GM04504 (cell line): ENCODE results near the gene SLC44A2.

Experiments used
- DNase-seq: peaks from one replicate; pipeline ENCODE4 v3.0.0-alpha.2; 2012; ENCODE audit warnings: low read depth

The SLC44A2 gene

GRCh38 chr19:10625003-10625761 lies at the start of gene SLC44A2:
Gene SLC44A2 (plus strand): TSS chr19:10625553. CDS start chr19:10625634, 81 bp downstream.
- peak; percentile 35 for DNase-seq

DNA sequence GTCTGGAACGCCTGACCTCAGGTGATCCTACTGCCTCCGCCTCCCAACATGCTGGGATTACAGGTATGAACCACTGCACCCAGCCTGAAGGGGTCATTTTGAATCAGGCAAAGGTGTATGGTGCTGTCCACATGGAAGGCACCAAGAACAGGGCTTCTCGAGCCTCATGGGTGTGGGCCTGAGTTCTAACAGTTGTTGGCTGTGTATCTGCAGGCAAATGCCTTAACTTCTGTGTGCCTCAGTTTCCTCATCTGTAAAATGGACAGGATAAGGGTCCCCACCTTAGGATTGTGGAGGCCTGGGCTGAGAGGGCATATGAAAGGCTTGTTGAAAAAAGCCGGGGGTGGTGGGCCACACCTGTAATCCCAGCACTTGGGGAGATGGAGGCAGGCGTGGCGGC lies 47.4 kb upstream of the SLC44A2 start:
- DNase-seq = no peak

GRCh38 chr19:10580979-10581631 lies 44.2 kb upstream of the SLC44A2 start:
- DNase-seq = peak; percentile 72

- DNase-seq = no peak
Observed at GRCh38 chr19:10582091-10582490, 43.3 kb upstream of the SLC44A2 start.

GRCh38 chr19:10583036-10583776 lies 42.1 kb upstream of the SLC44A2 start:
- DNase-seq = no peak

- DNase-seq = no peak
Observed at GRCh38 chr19:10586396-10586795, 39.0 kb upstream of the SLC44A2 start.

- no peak for DNase-seq
Observed at GRCh38 chr19:10587022-10587838, 38.1 kb upstream of the SLC44A2 start, which contains the start of gene AP1M2. Gene AP1M2 (minus strand): TSS chr19:10587312. CDS start chr19:10587231, 81 bp downstream.

- DNase-seq = no peak
Observed at GRCh38 chr19:10587839-10588150, 37.6 kb upstream of the SLC44A2 start.

GRCh38 chr19:10593148-10593547 lies 32.2 kb upstream of the SLC44A2 start:
- DNase-seq = no peak

- DNase-seq = no peak
Observed at GRCh38 chr19:10593820-10594637, 31.3 kb upstream of the SLC44A2 start.

GRCh38 chr19:10600149-10600548 lies 25.2 kb upstream of the SLC44A2 start:
- no peak for DNase-seq

- DNase-seq = no peak
Observed at GRCh38 chr19:10601999-10602329, 23.4 kb upstream of the SLC44A2 start.

DNA sequence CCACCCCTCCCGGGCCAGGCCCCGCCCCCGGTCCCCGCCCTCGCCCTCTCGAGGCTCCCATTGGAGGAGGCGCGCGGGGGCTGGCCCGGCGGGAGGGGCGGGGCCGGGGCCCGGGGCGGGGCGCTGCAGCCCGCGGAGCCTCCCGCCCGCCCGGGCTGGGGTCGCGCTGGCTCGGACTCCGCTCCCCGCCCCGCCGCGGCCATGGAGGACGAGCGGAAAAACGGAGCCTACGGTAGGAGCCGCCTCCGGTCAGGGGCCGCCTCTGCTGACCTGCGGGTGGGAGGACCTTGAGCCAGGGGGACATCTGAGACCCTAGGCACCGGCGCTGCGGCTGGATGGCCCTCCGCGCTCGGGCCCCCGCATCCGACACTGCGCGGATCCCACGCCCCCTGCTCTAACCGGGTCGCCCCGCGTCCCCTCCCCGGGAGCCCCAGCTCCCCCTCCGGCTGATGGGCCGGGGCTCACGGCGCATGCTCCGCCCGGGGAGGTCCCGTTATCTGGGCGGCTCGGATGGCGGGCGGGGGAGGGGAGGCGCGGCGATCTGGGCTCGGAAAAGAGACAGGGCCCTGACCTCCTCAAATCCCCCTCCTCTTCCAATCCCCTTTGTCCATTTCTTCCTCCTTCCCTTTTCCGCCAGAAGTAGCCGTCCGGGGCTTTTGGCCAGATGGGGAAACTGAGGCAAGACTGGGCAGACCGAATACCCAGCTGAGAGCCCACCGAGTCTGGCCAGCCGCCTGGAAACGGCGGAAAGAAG lies 22.8 kb upstream of the SLC44A2 start:
- peak; percentile 39 for DNase-seq

DNA sequence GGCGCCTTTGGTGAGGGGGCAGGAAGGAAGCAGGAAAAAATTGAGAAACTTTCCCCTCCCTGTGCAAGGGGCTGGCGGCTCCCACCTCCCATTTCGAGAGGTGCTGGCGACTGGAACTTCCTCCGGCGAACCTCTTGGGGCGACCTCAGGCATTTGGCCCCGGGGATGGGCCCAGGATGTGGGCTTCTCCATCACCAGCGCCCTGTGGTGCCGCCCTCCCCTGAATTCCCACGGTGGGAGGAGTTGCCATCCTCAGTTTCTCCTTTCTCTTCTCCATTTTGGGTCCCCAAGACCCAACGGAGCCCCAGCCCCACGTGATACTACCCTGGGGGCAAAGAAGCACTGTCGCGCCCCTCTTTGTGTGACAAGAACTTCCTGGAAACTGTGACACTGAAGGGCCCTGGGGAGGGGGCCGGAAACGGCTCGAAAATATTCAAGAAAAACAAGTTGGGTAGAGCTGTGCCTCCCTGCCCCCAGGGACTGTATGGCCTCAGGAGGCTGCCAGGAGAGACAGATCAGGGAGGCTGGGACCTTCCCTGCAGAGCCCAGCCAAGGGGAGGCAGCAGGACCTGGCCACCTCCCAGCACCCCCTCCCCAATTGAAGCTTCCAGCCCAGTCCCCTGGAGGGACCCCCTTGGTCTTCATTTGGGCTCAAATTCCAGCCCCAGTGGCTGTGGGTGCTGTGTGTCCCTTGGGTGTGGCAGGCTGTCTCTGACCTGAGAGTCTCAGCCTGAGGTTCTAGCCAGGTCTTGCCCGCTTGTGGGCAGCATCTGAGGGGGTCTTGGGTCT lies 22.1 kb upstream of the SLC44A2 start:
- DNase-seq = no peak

GRCh38 chr19:10603873-10604459 lies 21.4 kb upstream of the SLC44A2 start:
- no peak for DNase-seq

DNA sequence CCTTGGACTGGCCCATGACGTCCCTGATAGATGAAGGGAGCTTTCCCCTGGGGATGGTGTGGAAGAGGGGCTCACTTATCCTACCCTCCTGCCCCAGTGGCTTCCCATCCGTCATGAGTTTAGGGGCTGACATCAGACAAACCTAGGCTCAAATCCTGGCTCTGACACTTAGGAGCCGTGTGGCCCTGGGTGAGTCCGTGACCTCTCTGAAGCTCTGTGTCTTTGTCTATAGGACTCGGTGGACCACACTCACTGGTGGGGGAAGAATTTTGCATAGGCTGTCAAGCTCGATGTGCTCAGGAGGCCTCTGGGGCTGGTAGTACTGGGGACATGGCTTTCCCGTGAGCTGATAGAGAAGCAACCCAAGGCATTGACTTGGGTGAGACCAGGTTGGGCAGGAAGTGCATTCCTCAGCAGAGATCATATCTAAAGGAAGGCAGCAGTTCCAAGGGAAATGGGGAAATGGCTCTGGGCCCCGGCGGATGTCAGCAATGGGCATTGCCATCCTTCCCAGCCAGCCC lies 20.8 kb upstream of the SLC44A2 start:
- no peak for DNase-seq

GRCh38 chr19:10611907-10612306 lies 13.4 kb upstream of the SLC44A2 start:
- DNase-seq = no peak

DNA sequence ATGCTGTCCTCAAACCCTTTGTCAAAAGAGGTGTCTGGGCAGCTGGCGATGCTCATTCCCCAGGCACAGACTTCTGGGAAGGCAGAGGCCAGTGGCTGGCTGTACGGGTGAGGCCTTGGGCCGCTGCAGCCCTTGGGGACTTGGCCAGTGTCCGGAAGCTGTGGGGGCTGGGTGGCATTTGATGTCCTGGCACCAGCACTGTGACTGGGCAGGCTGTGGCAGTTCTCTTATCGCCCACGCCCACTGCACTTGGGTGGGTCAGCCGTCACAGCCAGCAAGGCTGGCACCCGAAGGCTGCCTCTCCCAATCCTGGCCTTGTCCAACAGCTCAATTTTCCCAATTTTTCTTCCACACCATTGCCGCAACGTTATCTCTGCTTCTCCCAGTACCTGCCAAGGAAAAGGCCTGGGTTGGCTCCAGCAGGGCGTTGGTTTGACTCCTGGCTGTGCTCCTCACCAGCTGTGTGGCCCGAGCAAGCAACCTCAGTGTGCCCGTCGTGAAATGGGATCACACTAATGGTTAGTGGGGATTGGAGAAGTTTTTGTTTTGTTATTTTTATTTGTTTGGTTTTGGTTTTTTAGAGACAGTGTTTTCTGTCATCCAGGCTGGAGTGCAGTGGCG lies 12.7 kb upstream of the SLC44A2 start:
- DNase-seq = no peak
